SH-SY5Y (cell line): ENCODE data around the gene RINT1.

ENCODE experiments used
- GATA2 ChIP-seq: IDR thresholded peaks from 2 replicates; pipeline ENCODE4 v1.6.1; 2011; ENCODE audit warnings: mild to moderate bottlenecking, low read depth, low read length
- GATA3 ChIP-seq: IDR thresholded peaks from 2 replicates; pipeline ENCODE4 v1.6.1; 2011; ENCODE audit warnings: low read depth, mild to moderate bottlenecking, low read length, moderate library complexity

The RINT1 gene

DNA sequence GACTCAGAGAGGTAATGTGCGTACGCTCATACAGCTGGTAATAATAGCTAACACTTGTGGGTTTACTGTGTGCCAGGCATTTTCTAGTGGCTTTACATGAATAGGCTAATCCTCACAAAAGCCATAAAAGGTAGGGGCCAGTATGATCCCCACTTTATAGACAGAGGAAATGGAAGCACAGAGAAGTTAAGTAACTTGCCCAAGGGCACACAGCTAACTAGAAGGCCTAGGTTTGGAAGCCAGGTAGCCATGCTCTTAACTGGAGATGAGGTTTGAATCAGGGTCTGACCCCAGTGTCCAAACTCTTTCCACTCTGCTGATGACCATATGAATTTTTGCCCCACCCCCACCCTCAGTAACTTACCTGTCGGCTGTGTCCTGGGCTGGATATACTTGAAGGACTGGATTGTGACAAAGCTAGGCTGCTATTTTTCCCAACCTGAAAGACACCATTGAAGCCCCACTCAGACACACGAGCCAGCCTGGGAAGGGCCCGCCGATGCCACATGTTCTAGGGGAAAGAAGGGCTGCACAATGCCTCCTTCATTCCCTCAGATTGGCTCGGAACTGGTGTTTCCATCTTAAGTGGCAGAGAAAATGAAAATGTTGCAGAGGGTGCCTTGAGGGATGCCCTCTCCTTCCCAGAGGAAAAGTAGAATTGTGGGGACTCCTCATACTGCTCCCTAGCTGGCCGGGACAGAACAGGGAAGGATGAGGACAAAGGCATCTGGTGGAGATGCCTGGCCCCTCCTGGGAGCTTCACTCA is 78.3 kb downstream of the RINT1 start:
- TF ChIP-seq GATA3 (no peak), GATA2 (no peak)

DNA sequence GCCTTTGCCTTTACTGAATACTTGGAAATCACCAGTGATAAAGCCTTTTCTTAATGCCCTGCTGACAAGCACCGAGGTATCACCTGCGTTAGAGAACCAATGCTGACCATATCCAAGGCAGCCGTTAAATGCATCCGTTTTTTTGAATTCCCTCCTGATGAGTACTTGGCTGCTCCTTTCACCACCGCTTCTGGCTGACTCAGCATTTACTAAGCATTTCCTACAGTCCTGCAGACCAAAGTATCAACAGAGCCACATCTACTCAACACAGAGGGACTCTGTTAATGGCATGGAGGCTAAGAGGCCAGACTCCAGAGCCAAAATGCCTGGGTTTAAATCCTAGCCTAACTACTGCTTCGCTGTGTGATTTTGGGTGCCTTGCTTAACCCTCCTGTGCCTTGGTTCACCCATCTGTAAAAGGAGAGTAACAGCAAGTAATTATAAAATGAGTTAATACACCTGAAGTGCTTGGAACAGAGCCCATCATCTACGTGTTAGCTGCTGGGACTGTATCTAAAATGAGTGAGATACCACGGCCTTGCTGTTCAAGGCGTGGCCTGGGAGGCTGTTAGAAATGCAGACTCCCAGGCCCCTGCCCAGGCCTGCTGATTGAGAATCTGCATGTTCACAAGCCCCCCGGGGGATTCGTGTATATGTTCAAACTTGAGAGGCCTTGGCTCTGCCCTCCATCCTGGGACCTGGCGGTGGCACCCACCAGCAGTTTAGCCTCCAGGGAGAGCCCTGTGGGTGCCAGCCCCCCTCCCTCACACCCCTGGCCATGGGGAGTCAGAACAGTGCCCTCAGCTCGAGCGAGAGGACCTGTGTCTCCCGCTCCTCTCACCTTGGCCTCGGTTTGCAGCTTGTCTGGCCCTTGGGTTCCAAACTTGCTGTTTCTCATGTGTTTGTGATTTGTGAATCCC is 80.1 kb downstream of the RINT1 start:
- no peak for TF ChIP-seq GATA3
- TF ChIP-seq GATA2: no peak

DNA sequence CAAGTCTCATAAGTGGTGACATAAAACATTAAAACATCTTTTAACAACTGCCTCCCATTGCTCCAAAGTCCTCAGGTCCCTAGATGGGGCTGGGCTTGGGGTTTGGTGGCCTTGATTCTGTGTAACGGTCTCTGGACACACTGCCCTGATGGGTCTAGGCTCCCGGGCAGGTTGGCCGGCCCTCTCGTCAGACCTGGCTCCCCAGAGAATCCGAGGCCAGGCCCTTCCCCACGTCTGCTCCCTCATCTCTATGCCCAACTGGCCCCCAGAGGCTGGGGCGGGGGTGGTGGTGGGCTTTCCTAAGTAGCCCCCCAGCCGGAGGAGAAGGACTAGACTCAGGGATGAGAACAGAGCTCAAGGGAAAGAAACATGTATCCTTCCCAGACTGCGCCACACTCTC is 80.8 kb downstream of the RINT1 start:
- TF ChIP-seq GATA3 (no peak), GATA2 (no peak)

DNA sequence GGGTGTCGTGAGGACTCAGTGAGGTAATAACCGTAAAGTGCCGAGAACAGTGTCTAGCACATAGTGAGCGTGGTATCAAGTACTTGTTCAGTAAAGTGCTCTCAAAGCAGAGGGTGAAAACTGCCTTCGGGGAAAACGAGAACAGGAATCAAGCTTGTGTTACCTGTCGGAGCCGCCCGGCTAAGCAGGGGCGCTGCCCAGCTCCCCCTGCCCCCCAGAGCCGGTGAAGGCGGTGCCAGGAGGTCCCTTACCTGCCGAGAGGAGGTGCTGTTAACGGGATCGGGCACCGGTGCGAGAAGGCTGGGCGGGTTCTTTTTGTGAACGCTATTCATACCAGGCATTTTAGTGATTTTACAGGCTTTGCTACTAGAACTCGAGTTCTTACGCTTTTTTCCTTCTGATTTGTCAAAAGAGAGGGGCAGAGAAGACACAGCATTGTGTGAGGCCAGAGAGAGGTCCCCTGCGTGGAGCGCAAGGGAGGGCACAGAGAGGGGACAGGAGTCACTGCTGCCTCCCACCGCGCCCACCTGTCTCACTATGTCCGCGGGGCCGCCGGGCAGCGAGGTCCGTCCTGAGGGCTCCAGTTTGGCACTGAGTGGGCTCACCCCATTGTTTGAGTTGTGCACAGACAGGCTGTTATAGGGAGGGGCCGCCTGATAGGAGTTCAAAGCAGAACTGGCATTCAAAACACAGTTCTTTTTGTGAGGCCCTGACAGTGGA is 81.8 kb downstream of the RINT1 start:
- no peak for TF ChIP-seq GATA3
- no peak for TF ChIP-seq GATA2

DNA sequence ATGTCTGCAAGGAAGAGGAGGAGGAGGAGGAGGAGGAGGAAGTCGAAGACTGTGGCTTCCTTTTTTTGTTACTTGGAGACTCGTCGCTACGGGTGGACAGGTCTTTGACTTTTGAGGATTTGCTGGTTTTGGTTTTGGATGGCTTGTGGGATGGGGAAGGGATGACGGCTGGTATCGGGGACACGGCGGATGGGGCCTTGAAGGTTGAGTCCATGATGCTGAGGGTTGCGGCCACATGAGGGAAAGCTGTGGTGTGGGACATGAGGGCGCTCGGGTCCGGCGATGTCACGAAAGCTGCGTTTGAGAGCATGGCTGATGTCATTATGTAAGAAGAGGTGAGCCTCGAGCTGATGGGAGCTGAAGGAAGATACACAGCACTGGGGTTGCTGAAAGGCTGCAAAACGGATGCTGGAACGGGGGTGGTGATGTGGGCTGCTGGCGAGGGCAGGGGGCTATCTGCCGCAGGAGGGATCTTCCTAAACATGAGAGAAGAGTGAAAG is 82.4 kb downstream of the RINT1 start:
- TF ChIP-seq GATA3 (no peak), GATA2 (no peak)
